HEK293 (cell line): ENCODE data around the gene UBR4.

Experiments
- CTCF ChIA-PET: fragments of 350-600 bp; formaldehyde crosslinking; extraction: SDS; loops from one replicate; lab custom pipeline; 2021; ENCODE audit warnings: antibody characterized with exemption; lab: Yijun Ruan, JAX
- POLR2A ChIA-PET: fragments of 300-600 bp; formaldehyde crosslinking; extraction: SDS; loops from one replicate; lab custom pipeline; 2020; ENCODE audit warnings: antibody characterized with exemption, inconsistent platforms; lab: Yijun Ruan, JAX
- H3K27ac ChIP-seq: fragments of 200-500 bp; sonication (Bioruptor generic); 2 replicates; pipeline ENCODE4 v1.5.1; 2014; ENCODE audit warnings: low read depth, low read length, control low read depth, inconsistent platforms; ENCODE audit errors: extremely low read depth
- H3K36me3 ChIP-seq, 2 experiments: fragments of 200-500 bp in 1 of 2; sonication (Bioruptor generic) in 1 of 2; 1 replicate in 1 of 2; 2 replicates in 1 of 2; pipeline ENCODE4 v1.5.1; 2014 to 2017; ENCODE audit warnings: inconsistent platforms in 2 of 2, low read length in 2 of 2; ENCODE audit not compliant: control insufficient read depth in 2 of 2, insufficient read depth in 1 of 2
- H3K4me1 ChIP-seq: fragments of 200-500 bp; sonication (Bioruptor generic); 2 replicates; pipeline ENCODE4 v1.5.1; 2014; ENCODE audit warnings: mild to moderate bottlenecking, low read length, inconsistent platforms; ENCODE audit not compliant: control insufficient read depth, insufficient read depth
- H3K4me3 ChIP-seq: 2 replicates; pipeline ENCODE4 v1.5.1; 2011; ENCODE audit warnings: low read depth, mild to moderate bottlenecking, control low read depth, low read length, moderate library complexity
- H3K9me3 ChIP-seq: fragments of 200-500 bp; sonication (Bioruptor generic); 2 replicates; pipeline ENCODE4 v1.5.1; 2014; ENCODE audit warnings: low read depth, low read length, inconsistent platforms; ENCODE audit not compliant: control insufficient read depth, insufficient read depth
- AEBP2 ChIP-seq: fragments of 450-650 bp; formaldehyde crosslinking; IDR thresholded peaks from 2 replicates; pipeline ENCODE4 v1.5.1; 2016; ENCODE audit warnings: missing biosample characterization, missing genetic modification characterization, borderline replicate concordance
- GLI4 ChIP-seq: fragments of 450-650 bp; formaldehyde crosslinking; IDR thresholded peaks from 2 replicates; pipeline ENCODE4 v1.5.1; 2016; ENCODE audit warnings: missing biosample characterization, missing genetic modification characterization
- GLIS1 ChIP-seq: fragments of 450-650 bp; formaldehyde crosslinking; IDR thresholded peaks from 2 replicates; pipeline ENCODE4 v1.5.1; 2016; ENCODE audit warnings: missing biosample characterization, missing genetic modification characterization
- KLF17 ChIP-seq: fragments of 450-650 bp; formaldehyde crosslinking; IDR thresholded peaks from 2 replicates; pipeline ENCODE4 v1.5.1; 2016; ENCODE audit warnings: missing biosample characterization, missing genetic modification characterization
- ZBTB20 ChIP-seq: fragments of 450-650 bp; formaldehyde crosslinking; IDR thresholded peaks from 2 replicates; pipeline ENCODE4 v1.5.1; 2016; ENCODE audit warnings: missing biosample characterization, missing genetic modification characterization
- ZBTB21 ChIP-seq: fragments of 450-650 bp; formaldehyde crosslinking; IDR thresholded peaks from 2 replicates; pipeline ENCODE4 v1.5.1; 2017; ENCODE audit warnings: missing biosample characterization, missing genetic modification characterization
- ZBTB6 ChIP-seq: fragments of 450-650 bp; formaldehyde crosslinking; IDR thresholded peaks from 2 replicates; pipeline ENCODE4 v1.5.1; 2017; ENCODE audit warnings: missing biosample characterization, missing genetic modification characterization
- ZFP3 ChIP-seq: fragments of 450-650 bp; formaldehyde crosslinking; IDR thresholded peaks from 2 replicates; pipeline ENCODE4 v1.5.1; 2016; ENCODE audit warnings: low read depth, missing biosample characterization, missing genetic modification characterization
- ZNF121 ChIP-seq: fragments of 450-650 bp; formaldehyde crosslinking; IDR thresholded peaks from 2 replicates; pipeline ENCODE4 v1.5.1; 2016; ENCODE audit warnings: missing biosample characterization, missing genetic modification characterization
- ZNF133 ChIP-seq: fragments of 450-650 bp; formaldehyde crosslinking; IDR thresholded peaks from 2 replicates; pipeline ENCODE4 v1.5.1; 2016; ENCODE audit warnings: missing biosample characterization, missing genetic modification characterization
- ZNF138 ChIP-seq: fragments of 450-650 bp; formaldehyde crosslinking; IDR thresholded peaks from 2 replicates; pipeline ENCODE4 v1.5.1; 2016; ENCODE audit warnings: missing biosample characterization, missing genetic modification characterization, borderline replicate concordance
- ZNF140 ChIP-seq: fragments of 450-650 bp; formaldehyde crosslinking; IDR thresholded peaks from 2 replicates; pipeline ENCODE4 v1.5.1; 2016; ENCODE audit warnings: missing biosample characterization, missing genetic modification characterization
- ZNF16 ChIP-seq: fragments of 450-650 bp; formaldehyde crosslinking; IDR thresholded peaks from 2 replicates; pipeline ENCODE4 v1.5.1; 2016; ENCODE audit warnings: low read depth, missing biosample characterization, missing genetic modification characterization
- ZNF169 ChIP-seq: fragments of 450-650 bp; formaldehyde crosslinking; IDR thresholded peaks from 2 replicates; pipeline ENCODE4 v1.5.1; 2016; ENCODE audit warnings: missing biosample characterization, missing genetic modification characterization
- ZNF248 ChIP-seq: fragments of 450-650 bp; formaldehyde crosslinking; IDR thresholded peaks from 2 replicates; pipeline ENCODE4 v1.5.1; 2017; ENCODE audit warnings: missing biosample characterization, missing genetic modification characterization
- ZNF266 ChIP-seq: fragments of 450-650 bp; formaldehyde crosslinking; IDR thresholded peaks from 2 replicates; pipeline ENCODE4 v1.5.1; 2016; ENCODE audit warnings: missing biosample characterization, missing genetic modification characterization, low read depth
- ZNF366 ChIP-seq: fragments of 450-650 bp; formaldehyde crosslinking; conservative IDR thresholded peaks from 2 replicates; pipeline ENCODE4 v1.5.1; 2016; ENCODE audit warnings: missing biosample characterization, missing genetic modification characterization
- ZNF404 ChIP-seq: fragments of 450-650 bp; formaldehyde crosslinking; IDR thresholded peaks from 2 replicates; pipeline ENCODE4 v1.5.1; 2017; ENCODE audit warnings: missing biosample characterization, missing genetic modification characterization
- ZNF416 ChIP-seq: fragments of 450-650 bp; formaldehyde crosslinking; IDR thresholded peaks from 2 replicates; pipeline ENCODE4 v1.5.1; 2016; ENCODE audit warnings: missing biosample characterization, missing genetic modification characterization
- ZNF426 ChIP-seq: fragments of 450-650 bp; formaldehyde crosslinking; IDR thresholded peaks from 2 replicates; pipeline ENCODE4 v1.5.1; 2017; ENCODE audit warnings: missing biosample characterization, missing genetic modification characterization, mild to moderate bottlenecking, inconsistent platforms, moderate library complexity
- ZNF433 ChIP-seq: fragments of 450-650 bp; formaldehyde crosslinking; IDR thresholded peaks from 2 replicates; pipeline ENCODE4 v1.5.1; 2016; ENCODE audit warnings: missing biosample characterization, missing genetic modification characterization, low read depth
- ZNF488 ChIP-seq: fragments of 450-650 bp; formaldehyde crosslinking; IDR thresholded peaks from 2 replicates; pipeline ENCODE4 v1.5.1; 2016; ENCODE audit warnings: missing biosample characterization, missing genetic modification characterization
- ZNF561 ChIP-seq: fragments of 450-650 bp; IDR thresholded peaks from 2 replicates; pipeline ENCODE4 v1.5.1; 2018; ENCODE audit warnings: missing biosample characterization, missing genetic modification characterization, borderline replicate concordance
- ZNF585B ChIP-seq: fragments of 450-650 bp; formaldehyde crosslinking; IDR thresholded peaks from 2 replicates; pipeline ENCODE4 v1.5.1; 2016; ENCODE audit warnings: missing biosample characterization, missing genetic modification characterization
- ZNF629 ChIP-seq: fragments of 450-650 bp; formaldehyde crosslinking; IDR thresholded peaks from 2 replicates; pipeline ENCODE4 v1.5.1; 2017; ENCODE audit warnings: missing biosample characterization, missing genetic modification characterization
- ZNF645 ChIP-seq: fragments of 450-650 bp; formaldehyde crosslinking; IDR thresholded peaks from 2 replicates; pipeline ENCODE4; 2016; ENCODE audit warnings: missing biosample characterization, missing genetic modification characterization
- ZNF670 ChIP-seq: fragments of 450-650 bp; formaldehyde crosslinking; IDR thresholded peaks from 2 replicates; pipeline ENCODE4 v1.5.1; 2016; ENCODE audit warnings: missing biosample characterization, missing genetic modification characterization, low read depth
- ZNF707 ChIP-seq: fragments of 450-650 bp; formaldehyde crosslinking; IDR thresholded peaks from 2 replicates; pipeline ENCODE4 v1.5.1; 2016; ENCODE audit warnings: missing biosample characterization, missing genetic modification characterization
- ZNF776 ChIP-seq: fragments of 450-650 bp; formaldehyde crosslinking; IDR thresholded peaks from 2 replicates; pipeline ENCODE4 v1.5.0; 2017; ENCODE audit warnings: missing biosample characterization, missing genetic modification characterization, borderline replicate concordance
- ZNF791 ChIP-seq: fragments of 450-650 bp; formaldehyde crosslinking; IDR thresholded peaks from 2 replicates; pipeline ENCODE4 v1.5.1; 2016; ENCODE audit warnings: missing biosample characterization, missing genetic modification characterization

UBR4 gene

GRCh38 chr1:19065526-19066247, 144.4 kb downstream of the UBR4 start (continued):
- no peak for TF ChIP-seq ZBTB6 (tag by site-specific recombination)
- peak; percentile 17; the same call in 1 of the 2 replicates for TF ChIP-seq GLIS1 (tag by site-specific recombination)
- no peak for TF ChIP-seq ZNF585B
- TF ChIP-seq ZNF776 (tag by site-specific recombination): no peak
- TF ChIP-seq ZNF561: no peak
- no peak for TF ChIP-seq ZNF140 (tag by site-specific recombination)

- CTCF ChIA-PET: interaction anchor here (0.6 kb wide), 1 partner anchor 1610 kb away, joined by 5 read pairs; no protein-coding TSS in a partner anchor
- POLR2A ChIA-PET: no interaction called here
- H3K4me3 ChIP-seq: no peak overlapping the region
- no peak overlapping the region for H3K27ac ChIP-seq
- no peaks in the 10 kb centered on the region for H3K9me3 ChIP-seq
- H3K36me3 ChIP-seq: no peaks in the 10 kb centered on the region
- H3K4me1 ChIP-seq: no peaks in the 10 kb centered on the region
- TF ChIP-seq GLI4 (tag by site-specific recombination) (no peak), ZNF791 (no peak), ZBTB20 (tag by site-specific recombination) (no peak), AEBP2 (tag by site-specific recombination) (no peak), ZNF433 (tag by site-specific recombination) (no peak), ZNF629 (tag by site-specific recombination) (no peak), ZNF707 (tag by site-specific recombination) (no peak), ZNF426 (tag by site-specific recombination) (no peak), ZBTB21 (no peak)
These were observed 145.1 kb downstream of the UBR4 start for GRCh38 chr1:19064906-19065450.

GRCh38 chr1:19063122-19063521, 146.9 kb downstream of the UBR4 start:
- Histone ChIP-seq H3K4me1 (no peaks in the 10 kb centered on the region), H3K36me3 (no peaks in the 10 kb centered on the region), H3K4me3 (no peak overlapping the region), H3K9me3 (no peaks in the 10 kb centered on the region), H3K27ac (no peak overlapping the region)
- POLR2A ChIA-PET: interaction anchor here (0.6 kb wide), 1 partner anchor 441 kb away, joined by 6 read pairs; no protein-coding TSS in a partner anchor
- CTCF ChIA-PET: interaction anchor here (1.6 kb wide), 1 partner anchor 150 kb away, joined by 3 read pairs; no protein-coding TSS in a partner anchor
- TF ChIP-seq ZNF16 (tag by site-specific recombination): no peak
- no peak for TF ChIP-seq ZNF169 (tag by site-specific recombination)
- no peak for TF ChIP-seq ZNF138
- no peak for TF ChIP-seq ZNF416 (tag by site-specific recombination)
- no peak for TF ChIP-seq ZNF121 (tag by site-specific recombination)
- no peak for TF ChIP-seq ZNF366 (tag by site-specific recombination)
- TF ChIP-seq ZNF266: no peak
- no peak for TF ChIP-seq ZNF645
- no peak for TF ChIP-seq ZFP3 (tag by site-specific recombination)
- TF ChIP-seq ZNF670 (tag by site-specific recombination): no peak
- TF ChIP-seq ZNF248 (tag by site-specific recombination): no peak
- no peak for TF ChIP-seq ZNF133 (tag by site-specific recombination)
- no peak for TF ChIP-seq KLF17 (tag by site-specific recombination)
- TF ChIP-seq ZNF404 (tag by site-specific recombination): no peak
- no peak for TF ChIP-seq ZNF585B
- TF ChIP-seq ZNF488: no peak
